GM12891 (cell line): Measurements from ENCODE around the gene C1orf226.
A peak's percentile ranks its signal among the peaks of the same experiment; 100 is the strongest.
"Not testable (repeated sequence)": the region's sequence is repeated elsewhere in the genome, so short reads cannot be mapped to it uniquely, and the experiment has no call there.

Source experiments
- DNase-seq: peaks from one replicate; pipeline ENCODE4 v3.0.0; 2011; ENCODE audit warnings: low spot score; ENCODE audit not compliant: insufficient read length
- FAIRE-seq: peaks from 2 replicates; lab custom pipeline; 2011; peaks lifted over from hg19 to GRCh38; lab: Jason Lieb, UNC
- PAX5 ChIP-seq: IDR thresholded peaks from 2 replicates; pipeline ENCODE4 v1.6.1; 2011; ENCODE audit warnings: low read length, moderate library complexity, mild to moderate bottlenecking; ENCODE audit not compliant: insufficient read depth, severe bottlenecking
- POLR2A ChIP-seq: IDR thresholded peaks from 2 replicates; pipeline ENCODE4 v1.6.1; 2011; ENCODE audit warnings: low read depth, low read length, control low read depth
- POLR2AphosphoS5 ChIP-seq: IDR thresholded peaks from 2 replicates; pipeline ENCODE4 v1.6.1; 2011; ENCODE audit warnings: low read depth, low read length, control low read depth
- POU2F2 ChIP-seq: IDR thresholded peaks from 2 replicates; pipeline ENCODE4 v1.6.1; 2011; ENCODE audit warnings: low read depth, mild to moderate bottlenecking, control low read depth, low read length, moderate library complexity
- SPI1 ChIP-seq: IDR thresholded peaks from 2 replicates; pipeline ENCODE4 v1.6.1; 2011; ENCODE audit warnings: low read depth, low read length, control low read depth
- TAF1 ChIP-seq: IDR thresholded peaks from 2 replicates; pipeline ENCODE4 v1.6.1; 2011; ENCODE audit warnings: low read depth, low read length, control low read depth

The C1orf226 gene

DNA sequence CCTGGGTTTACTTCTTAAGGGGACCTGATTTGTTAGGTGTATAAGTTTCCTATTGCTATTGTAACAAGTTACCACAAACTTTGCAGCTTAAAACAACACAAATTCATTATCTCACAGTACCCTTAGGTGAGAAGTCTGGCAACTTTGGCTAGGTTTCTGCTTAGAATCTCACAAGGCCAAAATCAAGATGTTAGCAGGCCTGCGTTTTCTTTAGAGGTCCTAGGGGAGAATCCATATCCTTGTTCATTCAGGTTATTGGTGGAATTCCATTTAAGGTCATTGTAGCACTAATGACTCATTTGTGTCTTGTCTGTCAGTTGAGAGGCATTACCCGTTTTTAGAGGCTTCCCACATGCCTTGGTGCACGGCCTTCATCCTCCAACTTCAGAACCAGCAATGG is 38.6 kb downstream of the C1orf226 start:
- TF ChIP-seq POLR2AphosphoS5, result no peak
- no peak for TF ChIP-seq POU2F2
- TF ChIP-seq PAX5, result no peak
- no peak for TF ChIP-seq TAF1
- TF ChIP-seq POLR2A, result no peak
- TF ChIP-seq SPI1, result no peak
- DNase-seq (no peak), FAIRE-seq (no peak)

DNA sequence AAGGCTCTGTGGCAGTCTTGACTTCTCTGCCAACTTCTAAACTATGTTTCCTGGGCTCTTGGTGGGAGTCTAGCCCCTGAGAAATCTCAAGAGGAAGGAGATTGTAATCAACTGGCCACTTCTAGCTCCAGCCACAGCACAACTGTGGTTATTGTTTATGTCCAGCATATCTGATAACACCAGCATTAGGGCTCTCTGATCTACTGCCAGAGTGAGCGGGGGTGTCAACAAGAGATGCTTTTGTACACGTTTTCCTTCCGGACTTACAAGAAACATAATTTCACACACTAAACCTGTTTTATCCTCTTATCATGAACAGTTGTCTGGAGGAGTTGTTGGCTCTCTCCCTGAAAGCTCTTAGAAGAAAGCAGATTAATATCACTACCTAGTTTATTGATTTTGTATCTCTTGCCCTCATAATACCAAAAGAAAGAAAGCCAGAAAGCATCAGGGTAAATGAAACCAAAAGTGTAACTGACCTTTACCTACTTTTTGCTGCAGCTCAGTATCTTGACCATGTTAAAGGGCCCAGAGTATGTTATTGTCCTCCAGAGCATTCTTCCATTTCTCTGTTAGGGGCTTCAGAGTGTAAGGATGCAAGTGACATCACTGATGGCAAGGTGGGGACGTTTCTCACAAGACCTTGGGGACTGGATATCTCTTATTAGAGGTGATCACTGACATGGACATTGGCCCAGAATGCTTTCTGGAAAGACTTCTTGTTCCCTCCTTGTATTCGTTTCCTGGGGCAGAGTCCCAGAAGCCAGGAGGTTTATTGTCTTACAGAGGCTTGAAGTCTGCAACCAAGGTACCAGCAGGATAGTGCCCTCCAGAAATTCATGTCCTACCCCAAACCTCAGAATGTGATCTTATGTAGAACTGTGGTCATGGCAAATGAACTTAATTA is 40.0 kb downstream of the C1orf226 start:
- no peak for FAIRE-seq

DNA sequence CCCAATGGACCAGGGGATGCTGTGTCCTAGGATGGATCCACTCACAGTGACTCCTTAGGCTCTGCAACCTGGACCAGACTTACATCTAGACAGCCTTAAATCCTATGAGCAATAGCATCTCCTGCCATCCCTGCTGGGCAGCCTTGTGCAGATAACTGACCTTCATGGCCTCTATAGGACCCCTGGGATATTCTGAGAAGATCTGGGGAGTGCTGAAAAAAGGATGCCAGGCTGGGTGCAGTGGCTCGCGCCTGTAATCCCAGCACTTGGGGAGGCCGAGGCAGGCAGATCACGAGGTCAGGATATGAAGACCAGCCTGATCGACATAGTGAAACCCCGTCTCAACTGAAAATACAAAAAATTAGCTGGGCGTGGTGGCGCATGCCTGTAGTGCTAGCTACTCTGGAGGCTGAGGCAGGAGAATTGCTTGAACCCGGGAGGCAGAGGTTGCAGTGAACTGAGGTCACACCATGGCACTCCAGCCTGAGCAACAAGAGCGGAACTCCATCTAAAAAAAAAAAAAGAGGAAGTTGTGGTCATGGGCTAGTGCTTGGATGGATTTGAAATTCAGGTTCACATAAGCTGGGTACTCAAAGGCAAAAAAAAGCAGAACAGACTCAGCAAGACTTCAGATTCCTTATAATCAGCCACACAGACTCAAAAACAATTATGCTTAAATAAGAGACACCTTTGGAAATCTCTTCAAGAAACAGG is 41.3 kb downstream of the C1orf226 start:
- DNase-seq, result no peak

More for the DNA sequence above, 40.0 kb downstream of the C1orf226 start:
- DNase-seq, result no peak
- TF ChIP-seq PAX5, result no peak
- no peak for TF ChIP-seq POU2F2
- TF ChIP-seq POLR2A, result no peak
- TF ChIP-seq POLR2AphosphoS5, result no peak
- TF ChIP-seq TAF1, result no peak
- TF ChIP-seq SPI1, result no peak

DNA sequence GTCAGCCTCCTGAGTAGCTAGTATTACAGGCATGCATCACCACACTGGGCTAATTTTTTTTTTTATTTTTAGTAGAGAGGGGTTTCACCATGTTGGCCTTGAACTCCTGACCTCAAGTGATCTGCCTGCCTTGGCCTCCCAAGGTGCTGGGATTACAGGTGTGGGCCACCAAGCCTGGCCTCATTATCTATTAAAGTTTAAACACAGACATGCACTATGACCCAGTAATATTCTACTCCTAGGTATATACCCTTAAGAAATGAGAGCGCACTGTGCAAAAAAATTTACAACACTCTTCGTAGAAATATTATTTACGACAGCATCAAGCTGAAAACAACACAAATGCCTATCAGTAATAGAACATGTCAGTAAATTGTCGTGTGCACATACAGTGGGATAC is 49.1 kb downstream of the C1orf226 start:
- TF ChIP-seq PAX5 (no peak), POLR2AphosphoS5 (no peak), TAF1 (no peak), POU2F2 (no peak), SPI1 (no peak), POLR2A (no peak)
- FAIRE-seq, result no peak
- no peak for DNase-seq

More for the DNA sequence above, 41.3 kb downstream of the C1orf226 start:
- TF ChIP-seq PAX5 (no peak), SPI1 (peak; percentile 24; the same call in 1 of the 2 replicates)
- FAIRE-seq, result no peak

DNA sequence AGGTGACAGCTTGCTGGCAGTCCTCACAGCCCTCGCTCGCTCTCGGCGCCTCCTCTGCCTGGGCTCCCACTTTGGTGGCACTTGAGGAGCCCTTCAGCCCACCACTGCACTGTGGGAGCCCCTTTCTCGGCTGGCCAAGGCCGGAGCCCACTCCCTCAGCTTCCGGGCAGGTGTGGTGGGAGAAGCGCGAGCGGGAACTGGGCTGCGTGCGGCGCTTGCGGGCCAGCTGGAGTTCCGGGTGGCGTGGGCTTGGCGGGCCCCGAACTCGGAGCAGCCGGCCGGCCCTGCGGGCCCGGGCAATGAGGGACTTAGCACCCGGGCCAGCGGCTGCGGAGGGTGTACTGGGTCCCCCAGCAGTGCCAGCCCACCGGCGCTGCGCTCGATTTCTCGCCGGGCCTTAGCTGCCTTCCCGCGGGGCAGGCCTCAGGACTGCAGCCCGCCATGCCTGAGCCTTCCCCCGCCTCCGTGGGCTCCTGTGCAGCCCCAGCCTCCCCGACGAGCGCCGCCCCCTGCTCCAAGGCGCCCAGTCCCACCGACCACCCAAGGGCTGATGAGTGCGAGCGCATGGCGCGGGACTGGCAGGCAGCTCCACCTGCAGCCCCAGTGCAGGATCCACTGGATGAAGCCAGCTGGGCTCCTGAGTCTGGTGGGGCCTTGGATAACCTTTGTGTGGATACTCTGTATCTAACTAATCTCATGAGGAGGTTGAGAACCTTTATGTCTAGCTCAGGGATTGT is 51.6 kb downstream of the C1orf226 start:
- FAIRE-seq, DNase-seq: not testable (repeated sequence)
